Esophagus muscularis mucosa (tissue), 3 donors: ENCODE results near the gene BBOX1.

ENCODE experiments used
- POLR2A ChIP-seq: fragments of 450-650 bp; IDR thresholded peaks from one replicate; pipeline ENCODE4 v1.6.1; 2017; ENCODE audit warnings: antibody characterized with exemption, moderate library complexity, mild to moderate bottlenecking, low read depth
- POLR2AphosphoS5 ChIP-seq, 2 donors: sonication (generic); formaldehyde crosslinking; IDR thresholded peaks; one replicate each; pipeline ENCODE4 v1.6.1; 2017; ENCODE audit warnings: antibody characterized with exemption in 2 of 2
- TF ChIP-seq, protein P1 (sequence below), 3 experiments: fragments of 200-600 bp in 2 of 3; fragments of 450-650 bp in 1 of 3; sonication (generic) in 2 of 3; IDR thresholded peaks; one replicate each; pipeline ENCODE4 v1.5.1; 2017 to 2019; ENCODE audit warnings: antibody characterized with exemption in 3 of 3, mild to moderate bottlenecking in 2 of 3, moderate library complexity in 1 of 3

DNA sequence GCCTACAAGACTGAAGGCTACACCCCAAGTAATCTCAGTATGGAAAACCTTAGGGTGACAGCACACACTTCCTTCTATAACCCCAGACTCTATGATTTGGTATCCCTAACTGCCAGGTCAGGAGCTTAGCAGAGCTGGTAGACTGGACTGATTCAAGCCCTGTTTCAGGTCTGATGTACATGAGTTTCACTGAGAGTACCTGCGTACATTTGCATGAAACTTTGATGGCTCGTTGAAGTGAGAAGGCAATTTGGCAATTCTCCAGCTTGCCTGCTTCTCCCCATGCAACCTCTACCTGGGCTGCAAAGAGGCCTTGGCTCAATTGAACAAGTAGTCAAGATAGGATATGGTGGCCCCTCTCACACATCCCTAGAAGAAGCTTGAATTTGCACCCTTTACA is 36.5 kb upstream of the BBOX1 start:
- TF ChIP-seq, protein P1, sequence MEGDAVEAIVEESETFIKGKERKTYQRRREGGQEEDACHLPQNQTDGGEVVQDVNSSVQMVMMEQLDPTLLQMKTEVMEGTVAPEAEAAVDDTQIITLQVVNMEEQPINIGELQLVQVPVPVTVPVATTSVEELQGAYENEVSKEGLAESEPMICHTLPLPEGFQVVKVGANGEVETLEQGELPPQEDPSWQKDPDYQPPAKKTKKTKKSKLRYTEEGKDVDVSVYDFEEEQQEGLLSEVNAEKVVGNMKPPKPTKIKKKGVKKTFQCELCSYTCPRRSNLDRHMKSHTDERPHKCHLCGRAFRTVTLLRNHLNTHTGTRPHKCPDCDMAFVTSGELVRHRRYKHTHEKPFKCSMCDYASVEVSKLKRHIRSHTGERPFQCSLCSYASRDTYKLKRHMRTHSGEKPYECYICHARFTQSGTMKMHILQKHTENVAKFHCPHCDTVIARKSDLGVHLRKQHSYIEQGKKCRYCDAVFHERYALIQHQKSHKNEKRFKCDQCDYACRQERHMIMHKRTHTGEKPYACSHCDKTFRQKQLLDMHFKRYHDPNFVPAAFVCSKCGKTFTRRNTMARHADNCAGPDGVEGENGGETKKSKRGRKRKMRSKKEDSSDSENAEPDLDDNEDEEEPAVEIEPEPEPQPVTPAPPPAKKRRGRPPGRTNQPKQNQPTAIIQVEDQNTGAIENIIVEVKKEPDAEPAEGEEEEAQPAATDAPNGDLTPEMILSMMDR (IDR thresholded peaks at IDR 0.05) = no peak
- no peak for TF ChIP-seq POLR2AphosphoS5 (IDR thresholded peaks at IDR 0.05)
- no peak for TF ChIP-seq POLR2A
